Testis (tissue), 3 donors: ENCODE results near the gene TTLL3. TPM values are rescaled to one million over a fixed set of nuclear protein-coding genes. Genes with fewer than 3 reads are reported as not detected.

Experiments
- DNase-seq: peaks from one replicate; pipeline ENCODE4 v3.0.0-alpha.2; 2019
- H3K27ac ChIP-seq, 2 donors: fragments of 200-600 bp; sonication (generic); one replicate each; pipeline ENCODE4 v1.5.1; 2019
- H3K27me3 ChIP-seq: fragments of 200-600 bp; sonication (generic); one replicate; pipeline ENCODE4 v1.5.1; 2019
- H3K36me3 ChIP-seq: fragments of 200-600 bp; sonication (generic); one replicate; pipeline ENCODE4 v1.5.1; 2017; ENCODE audit warnings: low read depth; ENCODE audit errors: missing control alignments
- H3K4me1 ChIP-seq: fragments of 200-600 bp; sonication (generic); one replicate; pipeline ENCODE4 v1.5.1; 2019
- H3K4me3 ChIP-seq, 2 donors: fragments of 200-600 bp; sonication (generic); one replicate each; pipeline ENCODE4 v1.5.1; 2017 to 2019
- H3K9me3 ChIP-seq: fragments of 200-600 bp; sonication (generic); one replicate; pipeline ENCODE4 v1.5.1; 2017
- CTCF ChIP-seq, 3 experiments: fragments of 450-650 bp in 2 of 3; fragments of 200-600 bp in 1 of 3; sonication (generic) in 1 of 3; IDR thresholded peaks; one replicate each; pipeline ENCODE4 v1.5.1; 2016 to 2019; ENCODE audit warnings: antibody characterized with exemption in 3 of 3, mild to moderate bottlenecking in 2 of 3, moderate library complexity in 1 of 3
- POLR2A ChIP-seq: fragments of 450-650 bp; IDR thresholded peaks from one replicate; pipeline ENCODE4 v1.6.1; 2017; ENCODE audit warnings: antibody characterized with exemption, mild to moderate bottlenecking, moderate library complexity
- WGBS, 2 donors: methylation state at CpG; one replicate each; pipeline ENCODE4 v1.1.5; 2018; 5-methylcytosine and 5-hydroxymethylcytosine counted together
- intact Hi-C: fragments of 100-400 bp; cut with DNase I; formaldehyde crosslinking; loops from one replicate; pipeline ENCODE4 v1.15.1; 2023; ENCODE audit warnings: low total_unique reads
- polyA plus RNA-seq: library from polyadenylated mRNA; stranded (reverse); fragments of 350-450 nt; fragmentation: Illumina TruSeq; extraction: RNeasy Lipid Tissue Mini Kit (QIAGEN cat#74804); gene quantifications from one replicate; pipeline ENCODE4 v1.2.3, GENCODE V29; 2014; ENCODE audit warnings: low read depth, low replicate concordance; ENCODE audit not compliant: insufficient read depth
- total RNA-seq, 2 donors: library from RNA; depleted of rRNA; stranded (reverse); fragments of >200 nt; gene quantifications; one replicate each; pipeline ENCODE4 v1.2.3, GENCODE V29; 2016

Gene TTLL3
- total and polyA plus RNA-seq, 3 donors from 2014 or later = 104 to 163 (median 142) TPM

- Histone ChIP-seq H3K4me1 (peaks cover 3% of the 10 kb centered on the region), H3K4me3 (no peak overlapping the region), H3K27ac (no peak overlapping the region), H3K27me3 (no peaks in the 10 kb centered on the region), H3K36me3 (no peaks in the 10 kb centered on the region), H3K9me3 (no peaks in the 10 kb centered on the region)
- no peak for DNase-seq
- 75% methylated on average over 4 of the region's 4 CpGs; no CpG with 5 or more reads in 1 of the 2 donors for WGBS, 2 donors
- TF ChIP-seq POLR2A = no peak
- no peak for TF ChIP-seq CTCF (IDR thresholded peaks at IDR 0.05)
- intact Hi-C loops = no loop called here
Measured at GRCh38 chr3:9838856-9839255, 28.8 kb downstream of the TTLL3 start.

GRCh38 chr3:9841015-9841414 lies 31.0 kb downstream of the TTLL3 start:
- intact Hi-C loops = no loop called here
- Histone ChIP-seq H3K27me3 (no peaks in the 10 kb centered on the region), H3K27ac (no peak overlapping the region), H3K4me1 (peaks cover 3% of the 10 kb centered on the region), H3K4me3 (no peak overlapping the region), H3K9me3 (no peaks in the 10 kb centered on the region), H3K36me3 (no peaks in the 10 kb centered on the region)
- 79 to 80% methylated on average over 8 of the region's 8 CpGs for WGBS, 2 donors
- TF ChIP-seq POLR2A (no peak), CTCF (IDR thresholded peaks at IDR 0.05) (no peak)
- no peak for DNase-seq

- H3K9me3 ChIP-seq = no peaks in the 10 kb centered on the region
- intact Hi-C loops = no loop called here
- no peaks in the 10 kb centered on the region for H3K27me3 ChIP-seq
- peak; percentile 99 for DNase-seq
- no peaks in the 10 kb centered on the region for H3K36me3 ChIP-seq
- 1% methylated on average over 17 to 42 of the region's 42 CpGs for WGBS, 2 donors
- peak within 1 kb of the TSS; percentile 16 to 53 for H3K27ac ChIP-seq
- TF ChIP-seq POLR2A (peak; percentile 20), CTCF (IDR thresholded peaks at IDR 0.05) (no peak)
- peaks cover 3% of the 10 kb centered on the region for H3K4me1 ChIP-seq
- H3K4me3 ChIP-seq = peak within 1 kb of the TSS; percentile 59 to 77
Measured at GRCh38 chr3:9843715-9844438, 33.8 kb downstream of the TTLL3 start, which contains the start of gene RPUSD3. Gene RPUSD3, minus strand, starts transcription at chr3:9844008. Its CDS starts 18 bp downstream, at chr3:9843990.

GRCh38 chr3:9846231-9846630 lies 36.2 kb downstream of the TTLL3 start:
- H3K27ac ChIP-seq = no peak overlapping the region
- peaks cover 3% of the 10 kb centered on the region for H3K4me1 ChIP-seq
- TF ChIP-seq POLR2A (no peak), CTCF (IDR thresholded peaks at IDR 0.05) (no peak)
- intact Hi-C loops = no loop called here
- no peaks in the 10 kb centered on the region for H3K9me3 ChIP-seq
- no peak overlapping the region for H3K4me3 ChIP-seq
- DNase-seq = no peak
- no peaks in the 10 kb centered on the region for H3K36me3 ChIP-seq
- no peaks in the 10 kb centered on the region for H3K27me3 ChIP-seq
- WGBS, 2 donors = 50 to 75% methylated on average over 6 of the region's 6 CpGs
